Right ventricle myocardium inferior (tissue), 1 donor: ENCODE measurements around the gene TEAD4. TPM values are rescaled to one million over a fixed set of nuclear protein-coding genes. Genes with fewer than 3 reads are reported as not detected.

Experiments used
- ATAC-seq: fragments of 200-7000 bp; cut with Tn5 transposase; one replicate; pipeline ENCODE4 v1.9.1; 2020; ENCODE audit warnings: mild to moderate bottlenecking, moderate library complexity
- DNase-seq: peaks from one replicate; pipeline ENCODE4 v3.0.0; 2021; ENCODE audit errors: missing footprints
- intact Hi-C: fragments of 100-400 bp; cut with DNase I; formaldehyde crosslinking; loops from one replicate; pipeline ENCODE4 v1.11.0; 2022
- total RNA-seq: library from RNA; stranded (reverse); fragmentation: NEBNext Ultra II Directional; extraction: Animal tissue kit (Norgen Biotek cat#: 25700); gene quantifications from one replicate; pipeline ENCODE4 v1.2.1, GENCODE V29; 2021
- donor health status: DM: no; HTN: yes; CAD: no; lungs with severe emphysema.

TEAD4 gene
- total RNA-seq, 1 donor from 2014 or later, result 13.4 TPM

- intact Hi-C loops, result no loop called here
- ATAC-seq (no peak), DNase-seq (no peak)
These were observed 29.3 kb downstream of the TEAD4 start for GRCh38 chr12:2988494-2988893.

- intact Hi-C loops, result no loop called here
- no peak for DNase-seq
- no peak for ATAC-seq
These were observed 33.5 kb downstream of the TEAD4 start for GRCh38 chr12:2992724-2993123.

GRCh38 chr12:2997989-2998670 is 38.9 kb downstream of the TEAD4 start:
- intact Hi-C loops, result no loop called here
- no peak for ATAC-seq
- no peak for DNase-seq

- DNase-seq, result peak; percentile 71
- peak; percentile 88 for ATAC-seq
- intact Hi-C loops, result no loop called here
These were observed 39.6 kb downstream of the TEAD4 start for GRCh38 chr12:2998789-2999264.

GRCh38 chr12:2999265-2999841 is 40.2 kb downstream of the TEAD4 start:
- intact Hi-C loops, result no loop called here
- no peak for DNase-seq

GRCh38 chr12:3000548-3001275 is 41.5 kb downstream of the TEAD4 start:
- intact Hi-C loops, result no loop called here
- ATAC-seq, result no peak
- DNase-seq, result no peak

More at GRCh38 chr12:2999265-2999841, 40.2 kb downstream of the TEAD4 start:
- peak; percentile 30 for ATAC-seq

GRCh38 chr12:3002646-3003045 is 43.4 kb downstream of the TEAD4 start:
- ATAC-seq, result no peak
- DNase-seq, result no peak
- intact Hi-C loops, result no loop called here

- intact Hi-C loops, result no loop called here
- DNase-seq, result no peak
- ATAC-seq, result no peak
These were observed 44.3 kb downstream of the TEAD4 start for GRCh38 chr12:3003357-3003992.

GRCh38 chr12:3004655-3005565 is 45.7 kb downstream of the TEAD4 start:
- DNase-seq (no peak), ATAC-seq (peak; percentile 61)
- intact Hi-C loops, result no loop called here

GRCh38 chr12:3005736-3006135 is 46.5 kb downstream of the TEAD4 start:
- intact Hi-C loops, result no loop called here
- ATAC-seq, result no peak
- DNase-seq, result no peak

- intact Hi-C loops, result no loop called here
- ATAC-seq, result no peak
- no peak for DNase-seq
These were observed 50.6 kb downstream of the TEAD4 start for GRCh38 chr12:3009780-3010179.

- DNase-seq, result no peak
- intact Hi-C loops, result no loop called here
- no peak for ATAC-seq
These were observed 51.2 kb downstream of the TEAD4 start for GRCh38 chr12:3010214-3010930.

- intact Hi-C loops, result no loop called here
- no peak for DNase-seq
- ATAC-seq, result no peak
These were observed 53.6 kb downstream of the TEAD4 start for GRCh38 chr12:3012786-3013185.

- DNase-seq (peak; percentile 69), ATAC-seq (no peak)
- intact Hi-C loops, result no loop called here
These were observed 55.4 kb downstream of the TEAD4 start for GRCh38 chr12:3014641-3015040.

GRCh38 chr12:3015356-3015755 is 56.2 kb downstream of the TEAD4 start:
- intact Hi-C loops, result no loop called here
- DNase-seq (peak; percentile 37), ATAC-seq (no peak)

GRCh38 chr12:3016191-3016590 is 57.0 kb downstream of the TEAD4 start:
- DNase-seq (peak; percentile 4), ATAC-seq (no peak)
- intact Hi-C loops, result no loop called here

- ATAC-seq (no peak), DNase-seq (no peak)
- intact Hi-C loops, result no loop called here
These were observed 58.1 kb downstream of the TEAD4 start for GRCh38 chr12:3017281-3017680.
